H7 (cell line): ENCODE data around the gene RYR2. TPM values are rescaled to one million over a fixed set of nuclear protein-coding genes. Genes with fewer than 3 reads are reported as not detected.

Experiments used
- DNase-seq: peaks from one replicate; pipeline ENCODE4 v3.0.0; 2012
- H3K27me3 ChIP-seq: 2 replicates; pipeline ENCODE4 v1.6.0; 2011; ENCODE audit warnings: mild to moderate bottlenecking, low read length; ENCODE audit not compliant: control insufficient read depth, insufficient read depth
- H3K36me3 ChIP-seq: replicated peaks from 2 replicates; pipeline ENCODE4 v1.5.1; 2011; ENCODE audit warnings: low read length; ENCODE audit not compliant: control insufficient read depth, insufficient read depth
- H3K4me3 ChIP-seq: 2 replicates; pipeline ENCODE4 v1.5.1; 2011; ENCODE audit warnings: low read depth, mild to moderate bottlenecking, control low read depth, low read length, moderate library complexity; ENCODE audit not compliant: insufficient read depth
- total RNA-seq: library from RNA; depleted of rRNA; stranded (reverse); fragments of >200 nt; shearing (Covaris generic); gene quantifications from 2 replicates; pipeline ENCODE4 v1.2.3, GENCODE V29; 2014

Gene RYR2
- total RNA-seq, 1 experiment from 2014 or later: 17.6 TPM

- Histone ChIP-seq H3K4me3 (no peak overlapping the region), H3K27me3 (no peaks in the 10 kb centered on the region), H3K36me3 (no peaks in the 10 kb centered on the region)
- DNase-seq: no peak
These were observed 159.2 kb downstream of the RYR2 start for GRCh38 chr1:237201155-237201554.

- DNase-seq: no peak
- no peak overlapping the region for H3K4me3 ChIP-seq
- no peaks in the 10 kb centered on the region for H3K27me3 ChIP-seq
- H3K36me3 ChIP-seq: no peaks in the 10 kb centered on the region
These were observed 162.9 kb downstream of the RYR2 start for GRCh38 chr1:237204841-237205240.

GRCh38 chr1:237205400-237206064 lies 163.5 kb downstream of the RYR2 start:
- no peaks in the 10 kb centered on the region for H3K27me3 ChIP-seq

GRCh38 chr1:237206065-237206414 lies 164.1 kb downstream of the RYR2 start:
- Histone ChIP-seq H3K27me3 (no peaks in the 10 kb centered on the region), H3K36me3 (no peaks in the 10 kb centered on the region), H3K4me3 (no peak overlapping the region)
- DNase-seq: peak; percentile 10

More at GRCh38 chr1:237205400-237206064, 163.5 kb downstream of the RYR2 start:
- Histone ChIP-seq H3K4me3 (no peak overlapping the region), H3K36me3 (no peaks in the 10 kb centered on the region)
- peak; percentile 10 for DNase-seq

- Histone ChIP-seq H3K4me3 (no peak overlapping the region), H3K27me3 (no peaks in the 10 kb centered on the region), H3K36me3 (no peaks in the 10 kb centered on the region)
- no peak for DNase-seq
These were observed 169.0 kb downstream of the RYR2 start for GRCh38 chr1:237211031-237211430.

- no peaks in the 10 kb centered on the region for H3K27me3 ChIP-seq
- no peak overlapping the region for H3K4me3 ChIP-seq
- no peaks in the 10 kb centered on the region for H3K36me3 ChIP-seq
- no peak for DNase-seq
These were observed 169.6 kb downstream of the RYR2 start for GRCh38 chr1:237211540-237211939.

GRCh38 chr1:237219751-237220642 lies 178.0 kb downstream of the RYR2 start:
- H3K27me3 ChIP-seq: no peaks in the 10 kb centered on the region
- DNase-seq: no peak
- no peaks in the 10 kb centered on the region for H3K36me3 ChIP-seq
- H3K4me3 ChIP-seq: no peak overlapping the region

- no peak for DNase-seq
- H3K36me3 ChIP-seq: no peaks in the 10 kb centered on the region
- no peak overlapping the region for H3K4me3 ChIP-seq
- no peaks in the 10 kb centered on the region for H3K27me3 ChIP-seq
These were observed 181.4 kb downstream of the RYR2 start for GRCh38 chr1:237223419-237223818.

GRCh38 chr1:237226177-237226944 lies 184.4 kb downstream of the RYR2 start:
- H3K27me3 ChIP-seq: no peaks in the 10 kb centered on the region
- H3K36me3 ChIP-seq: no peaks in the 10 kb centered on the region
- H3K4me3 ChIP-seq: no peak overlapping the region
- DNase-seq: no peak

GRCh38 chr1:237227476-237227875 lies 185.5 kb downstream of the RYR2 start:
- Histone ChIP-seq H3K4me3 (no peak overlapping the region), H3K27me3 (no peaks in the 10 kb centered on the region), H3K36me3 (no peaks in the 10 kb centered on the region)
- no peak for DNase-seq

- no peaks in the 10 kb centered on the region for H3K36me3 ChIP-seq
- no peaks in the 10 kb centered on the region for H3K27me3 ChIP-seq
- no peak for DNase-seq
- H3K4me3 ChIP-seq: no peak overlapping the region
These were observed 186.4 kb downstream of the RYR2 start for GRCh38 chr1:237228421-237228820.

GRCh38 chr1:237229333-237229732 lies 187.3 kb downstream of the RYR2 start:
- no peak for DNase-seq
- no peaks in the 10 kb centered on the region for H3K36me3 ChIP-seq
- no peak overlapping the region for H3K4me3 ChIP-seq
- H3K27me3 ChIP-seq: no peaks in the 10 kb centered on the region

GRCh38 chr1:237232501-237232900 lies 190.5 kb downstream of the RYR2 start:
- DNase-seq: no peak

GRCh38 chr1:237235091-237235490 lies 193.1 kb downstream of the RYR2 start:
- DNase-seq: no peak
- H3K27me3 ChIP-seq: no peaks in the 10 kb centered on the region
- no peaks in the 10 kb centered on the region for H3K36me3 ChIP-seq
- H3K4me3 ChIP-seq: no peak overlapping the region

More at GRCh38 chr1:237232501-237232900, 190.5 kb downstream of the RYR2 start:
- no peaks in the 10 kb centered on the region for H3K36me3 ChIP-seq
- H3K27me3 ChIP-seq: no peaks in the 10 kb centered on the region
- no peak overlapping the region for H3K4me3 ChIP-seq
